GM23338 (cell line): ENCODE measurements around the gene CNTROB. TPM values are rescaled to one million over a fixed set of nuclear protein-coding genes. Genes with fewer than 3 reads are reported as not detected.

Experiments used
- ATAC-seq: fragments of 200-7000 bp; cut with Tn5 transposase; 3 replicates; pipeline ENCODE4 v1.9.1; 2020
- DNase-seq: peaks from one replicate; pipeline ENCODE4 v3.0.0-alpha.2; 2015; ENCODE audit warnings: low spot score
- H2AFZ ChIP-seq: fragments of 200-600 bp; sonication (generic); 2 replicates; pipeline ENCODE4 v1.8.0; 2016; ENCODE audit warnings: antibody characterized with exemption, mild to moderate bottlenecking, moderate library complexity
- H3F3A ChIP-seq: fragments of 200-600 bp; sonication (generic); replicated peaks from 2 replicates; pipeline ENCODE4 v1.8.0; 2017; ENCODE audit warnings: antibody characterized with exemption, mixed run types, low read depth
- H3K27ac ChIP-seq: fragments of 200-600 bp; sonication (generic); 2 replicates; pipeline ENCODE4 v1.6.1; 2016; ENCODE audit warnings: low read depth
- H3K27me3 ChIP-seq: fragments of 200-600 bp; sonication (generic); 2 replicates; pipeline ENCODE4 v1.8.0; 2016; ENCODE audit warnings: mild to moderate bottlenecking, mixed run types, moderate library complexity; ENCODE audit not compliant: insufficient read depth
- H3K36me3 ChIP-seq: fragments of 200-600 bp; sonication (generic); 2 replicates; pipeline ENCODE4 v1.8.0; 2016; ENCODE audit warnings: mild to moderate bottlenecking; ENCODE audit not compliant: insufficient read depth
- H3K4me1 ChIP-seq: fragments of 200-600 bp; sonication (generic); 2 replicates; pipeline ENCODE4 v1.8.0; 2016; ENCODE audit warnings: mild to moderate bottlenecking, moderate library complexity; ENCODE audit not compliant: insufficient read depth
- H3K4me2 ChIP-seq: fragments of 200-600 bp; sonication (generic); 2 replicates; pipeline ENCODE4 v1.7.1; 2017; ENCODE audit warnings: mixed run types
- H3K4me3 ChIP-seq: fragments of 200-600 bp; sonication (generic); 2 replicates; pipeline ENCODE4 v1.6.1; 2016; ENCODE audit warnings: mixed run types
- H3K79me2 ChIP-seq: fragments of 200-600 bp; sonication (generic); replicated peaks from 2 replicates; pipeline ENCODE4 v1.8.0; 2017; ENCODE audit warnings: mild to moderate bottlenecking; ENCODE audit not compliant: insufficient read depth
- H3K9me2 ChIP-seq: fragments of 200-600 bp; sonication (generic); 2 replicates; pipeline ENCODE4 v1.8.0; 2017; ENCODE audit not compliant: insufficient read depth
- H4K20me1 ChIP-seq: fragments of 200-600 bp; sonication (generic); replicated peaks from 2 replicates; pipeline ENCODE4 v1.8.0; 2017; ENCODE audit warnings: mild to moderate bottlenecking; ENCODE audit not compliant: insufficient read depth
- H3K27ac Mint-ChIP-seq: 2 replicates; pipeline ENCODE4 v1.8.0; 2020; ENCODE audit warnings: inconsistent platforms, mild to moderate bottlenecking, moderate library complexity, mixed read lengths
- H3K27me3 Mint-ChIP-seq: 3 replicates; pipeline ENCODE4 v1.8.0; 2022; ENCODE audit warnings: low read depth, mild to moderate bottlenecking, moderate library complexity, mixed read lengths, inconsistent platforms; ENCODE audit not compliant: insufficient read depth, poor library complexity
- H3K36me3 Mint-ChIP-seq: 3 replicates; pipeline ENCODE4 v1.8.0; 2021; ENCODE audit warnings: low read depth, mild to moderate bottlenecking, inconsistent platforms, moderate library complexity, mixed read lengths
- H3K4me1 Mint-ChIP-seq: 3 replicates; pipeline ENCODE4 v1.8.0; 2020; ENCODE audit warnings: mild to moderate bottlenecking, inconsistent platforms, mixed read lengths
- H3K4me3 Mint-ChIP-seq: 3 replicates; pipeline ENCODE4 v1.8.0; 2021; ENCODE audit warnings: moderate library complexity, mild to moderate bottlenecking, inconsistent platforms, mixed read lengths
- H3K9me3 Mint-ChIP-seq: 3 replicates; pipeline ENCODE4 v1.8.0; 2020; ENCODE audit warnings: moderate library complexity, mild to moderate bottlenecking, inconsistent platforms, mixed read lengths
- CREB1 ChIP-seq: fragments of 250-450 bp; sonication (Bioruptor Pico); IDR thresholded peaks from 2 replicates; pipeline ENCODE4 v1.5.0; 2020; ENCODE audit warnings: low read depth, mild to moderate bottlenecking, moderate library complexity
- CTCF ChIP-seq, 2 experiments: fragments of 200-600 bp in 1 of 2; sonication (generic) in 1 of 2; conservative IDR thresholded peaks; 2 replicates each; pipeline versions ENCODE4 v1.5.1 to v1.6.1; 2016 to 2017; ENCODE audit warnings: antibody characterized with exemption in 2 of 2, low read depth in 2 of 2, mild to moderate bottlenecking in 2 of 2, moderate library complexity in 1 of 2
- ETS1 ChIP-seq: IDR thresholded peaks from 2 replicates; pipeline ENCODE4 v1.6.1; 2016; ENCODE audit warnings: antibody characterized with exemption
- EZH2 ChIP-seq: fragments of 200-600 bp; sonication (generic); IDR thresholded peaks from one replicate; pipeline ENCODE4 v1.8.0; 2017; ENCODE audit warnings: antibody characterized with exemption, mild to moderate bottlenecking, low read depth; ENCODE audit not compliant: unreplicated experiment
- EZH2phosphoT487 ChIP-seq: fragments of 200-600 bp; sonication (generic); IDR thresholded peaks from one replicate; pipeline ENCODE4 v1.8.1; 2018; ENCODE audit warnings: antibody characterized with exemption; ENCODE audit not compliant: unreplicated experiment
- JUNB ChIP-seq: IDR thresholded peaks from one replicate; pipeline ENCODE4 v1.6.1; 2016; ENCODE audit warnings: antibody characterized with exemption; ENCODE audit not compliant: unreplicated experiment
- STAT1 ChIP-seq: IDR thresholded peaks from one replicate; pipeline ENCODE4 v1.6.1; 2016; ENCODE audit warnings: antibody characterized with exemption; ENCODE audit not compliant: unreplicated experiment
- ZNF114 ChIP-seq: fragments of 250-450 bp; sonication (Bioruptor Pico); IDR thresholded peaks from 2 replicates; pipeline ENCODE4 v1.5.0; 2020; ENCODE audit warnings: mild to moderate bottlenecking, moderate library complexity
- ZNF462 ChIP-seq: fragments of 250-450 bp; sonication (Bioruptor Pico); IDR thresholded peaks from 2 replicates; pipeline ENCODE4 v1.5.0; 2020; ENCODE audit warnings: mild to moderate bottlenecking, moderate library complexity
- polyA plus RNA-seq: library from polyadenylated mRNA; unstranded; fragments of >200 nt; fragmentation: Nextera tagmentation; extraction: Ambion mirVana; gene quantifications from 2 replicates; pipeline ENCODE4 v1.2.1, GENCODE V29; 2016
- total RNA-seq: library from RNA; depleted of rRNA; stranded (reverse); fragments of >200 nt; shearing (Covaris generic); gene quantifications from 2 replicates; pipeline ENCODE4 v1.2.3, GENCODE V29; 2014

Gene CNTROB
- total and polyA plus RNA-seq, 2 experiments from 2014 or later = 16.3 to 18.5 TPM

- Histone ChIP-seq H3K27ac (no peak overlapping the region), H3K36me3 (no peaks in the 10 kb centered on the region), H4K20me1 (no peaks in the 10 kb centered on the region), H3K4me1 (no peaks in the 10 kb centered on the region), H3K4me3 (no peak overlapping the region), H3K27me3 (no peaks in the 10 kb centered on the region), H3F3A (no peaks in the 10 kb centered on the region), H2AFZ (no peak overlapping the region), H3K4me2 (no peak overlapping the region), H3K79me2 (no peaks in the 10 kb centered on the region), H3K9me2 (no peaks in the 10 kb centered on the region)
- Mint-ChIP-seq H3K27me3 (peaks cover 9% of the 10 kb centered on the region), H3K27ac (no peak overlapping the region), H3K4me1 (peaks cover 7% of the 10 kb centered on the region; the same call in 2 of the 3 replicates), H3K4me3 (no peak overlapping the region), H3K36me3 (no peaks in the 10 kb centered on the region), H3K9me3 (no peaks in the 10 kb centered on the region)
- ATAC-seq (no peak), DNase-seq (no peak)
- TF ChIP-seq JUNB = no peak
- no peak for TF ChIP-seq STAT1
- no peak for TF ChIP-seq CREB1 (CRISPR knock-in tag)
- TF ChIP-seq ZNF114 (CRISPR knock-in tag) = no peak
- no peak for TF ChIP-seq EZH2phosphoT487
- TF ChIP-seq CTCF (conservative IDR thresholded peaks at IDR 0.05; ENCODE audit: low read depth in 2 of 2) = no peak
- TF ChIP-seq ETS1 = no peak
- TF ChIP-seq ZNF462 (CRISPR knock-in tag) = no peak
- TF ChIP-seq EZH2 = no peak
Observed at GRCh38 chr17:7982173-7982572, 50.2 kb downstream of the CNTROB start.
